Gastrocnemius medialis (tissue), 4 donors: Measurements from ENCODE around the gene EVI5.

Experiments
- POLR2A ChIP-seq, 2 donors: fragments of 450-650 bp; IDR thresholded peaks; one replicate each; pipeline ENCODE4 v1.6.1; 2017; ENCODE audit warnings: antibody characterized with exemption in 2 of 2, mild to moderate bottlenecking in 2 of 2, moderate library complexity in 2 of 2
- TF ChIP-seq, protein P1 (sequence below), 5 experiments: fragments of 450-650 bp in 3 of 5; fragments of 200-600 bp in 2 of 5; sonication (generic) in 2 of 5; IDR thresholded peaks in 4 of 5; conservative IDR thresholded peaks in 1 of 5; 1 replicate in 4 of 5; 2 replicates in 1 of 5; pipeline ENCODE4 v1.5.1; 2016 to 2019; ENCODE audit warnings: antibody characterized with exemption in 5 of 5, mild to moderate bottlenecking in 3 of 5, moderate library complexity in 3 of 5

DNA sequence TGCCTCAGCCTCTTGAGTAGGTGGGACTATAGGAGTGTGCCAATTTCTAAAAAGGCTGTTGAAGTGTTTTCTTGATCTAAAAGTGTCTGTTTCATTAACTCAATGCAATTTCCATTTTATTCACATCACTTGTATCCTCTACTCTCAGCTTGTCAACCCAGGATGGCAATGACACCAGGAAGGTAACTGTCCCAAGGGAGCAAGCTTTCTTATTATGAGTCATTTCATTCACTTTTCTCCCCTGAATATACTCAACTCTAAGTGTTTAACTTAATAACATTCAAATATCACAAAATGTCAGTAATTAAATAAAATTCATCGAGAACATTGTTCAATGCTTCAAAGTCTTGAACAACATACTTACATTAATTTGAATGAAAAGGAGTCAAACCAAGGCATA lies 275.3 kb downstream of the EVI5 start:
- TF ChIP-seq, protein P1, sequence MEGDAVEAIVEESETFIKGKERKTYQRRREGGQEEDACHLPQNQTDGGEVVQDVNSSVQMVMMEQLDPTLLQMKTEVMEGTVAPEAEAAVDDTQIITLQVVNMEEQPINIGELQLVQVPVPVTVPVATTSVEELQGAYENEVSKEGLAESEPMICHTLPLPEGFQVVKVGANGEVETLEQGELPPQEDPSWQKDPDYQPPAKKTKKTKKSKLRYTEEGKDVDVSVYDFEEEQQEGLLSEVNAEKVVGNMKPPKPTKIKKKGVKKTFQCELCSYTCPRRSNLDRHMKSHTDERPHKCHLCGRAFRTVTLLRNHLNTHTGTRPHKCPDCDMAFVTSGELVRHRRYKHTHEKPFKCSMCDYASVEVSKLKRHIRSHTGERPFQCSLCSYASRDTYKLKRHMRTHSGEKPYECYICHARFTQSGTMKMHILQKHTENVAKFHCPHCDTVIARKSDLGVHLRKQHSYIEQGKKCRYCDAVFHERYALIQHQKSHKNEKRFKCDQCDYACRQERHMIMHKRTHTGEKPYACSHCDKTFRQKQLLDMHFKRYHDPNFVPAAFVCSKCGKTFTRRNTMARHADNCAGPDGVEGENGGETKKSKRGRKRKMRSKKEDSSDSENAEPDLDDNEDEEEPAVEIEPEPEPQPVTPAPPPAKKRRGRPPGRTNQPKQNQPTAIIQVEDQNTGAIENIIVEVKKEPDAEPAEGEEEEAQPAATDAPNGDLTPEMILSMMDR (IDR thresholded peaks at IDR 0.05 in 4 of 5, conservative IDR thresholded peaks at IDR 0.05 in 1 of 5): no peak
- TF ChIP-seq POLR2A (IDR thresholded peaks at IDR 0.05): no peak
